ENCODE data around the gene EDEM1.
"Not testable (repeated sequence)": the region's sequence is repeated elsewhere in the genome, so short reads cannot be mapped to it uniquely, and the experiment has no call there.

The EDEM1 gene

GRCh38 chr3:5187156-5187919 lies at the start of gene EDEM1:
Gene EDEM1 (plus strand): TSS chr3:5187707. CDS start chr3:5187806, 99 bp downstream.
- DNase-seq, result peak; percentile 37

GRCh38 chr3:5138214-5138981 lies 49.1 kb upstream of the EDEM1 start:
- no peak for DNase-seq

GRCh38 chr3:5140230-5140621 lies 47.3 kb upstream of the EDEM1 start:
- no peak for DNase-seq

- no peak for DNase-seq
These were observed 46.7 kb upstream of the EDEM1 start for GRCh38 chr3:5140839-5141238.

GRCh38 chr3:5141760-5142159 lies 45.7 kb upstream of the EDEM1 start:
- DNase-seq, result no peak

- DNase-seq, result no peak
These were observed 44.0 kb upstream of the EDEM1 start for GRCh38 chr3:5143464-5143863.

- DNase-seq, result no peak
These were observed 43.1 kb upstream of the EDEM1 start for GRCh38 chr3:5144316-5144994.

- no peak for DNase-seq
These were observed 42.4 kb upstream of the EDEM1 start for GRCh38 chr3:5145120-5145519.

- not testable (repeated sequence) for DNase-seq
These were observed 40.4 kb upstream of the EDEM1 start for GRCh38 chr3:5147152-5147551.

- DNase-seq, result no peak
These were observed 38.1 kb upstream of the EDEM1 start for GRCh38 chr3:5149306-5149880.

GRCh38 chr3:5151586-5151985 lies 35.9 kb upstream of the EDEM1 start:
- DNase-seq, result no peak

- DNase-seq, result no peak
These were observed 34.4 kb upstream of the EDEM1 start for GRCh38 chr3:5153074-5153473.

- no peak for DNase-seq
These were observed 32.3 kb upstream of the EDEM1 start for GRCh38 chr3:5155241-5155640.

GRCh38 chr3:5160321-5160720 lies 27.2 kb upstream of the EDEM1 start:
- no peak for DNase-seq

- no peak for DNase-seq
These were observed 26.3 kb upstream of the EDEM1 start for GRCh38 chr3:5160940-5161858.

GRCh38 chr3:5162102-5162501 lies 25.4 kb upstream of the EDEM1 start:
- DNase-seq, result no peak

- no peak for DNase-seq
These were observed 21.8 kb upstream of the EDEM1 start for GRCh38 chr3:5165698-5166097.

- no peak for DNase-seq
These were observed 20.7 kb upstream of the EDEM1 start for GRCh38 chr3:5166846-5167245.

- no peak for DNase-seq
These were observed 19.4 kb upstream of the EDEM1 start for GRCh38 chr3:5168110-5168509.

GRCh38 chr3:5169807-5170206 lies 17.7 kb upstream of the EDEM1 start:
- DNase-seq, result no peak

GRCh38 chr3:5170975-5171374 lies 16.5 kb upstream of the EDEM1 start:
- no peak for DNase-seq

GRCh38 chr3:5172018-5172417 lies 15.5 kb upstream of the EDEM1 start:
- no peak for DNase-seq
